Panc1 (cell line): ENCODE measurements around the gene C2. TPM values are rescaled to one million over a fixed set of nuclear protein-coding genes. Genes with fewer than 3 reads are reported as not detected.
A peak's percentile ranks its signal among the peaks of the same experiment; 100 is the strongest.

Experiments
- ATAC-seq: fragments of 200-7000 bp; cut with Tn5 transposase; 2 replicates; pipeline ENCODE4 v1.9.1; 2020; ENCODE audit warnings: mild to moderate bottlenecking, moderate library complexity
- BruUV-seq: library from RNA; stranded (reverse); fragments of 400-500 nt; replicated peaks from 2 replicates; lab custom pipeline; 2021; lab: Mats Ljungman, UMichigan
- CTCF ChIA-PET: fragments of 300-600 bp; sonication (Branson Sonifier 250); formaldehyde crosslinking; loops from one replicate; lab custom pipeline; 2022; ENCODE audit warnings: antibody characterized with exemption; lab: Charles Lee
- POLR2A ChIA-PET: fragments of 300-600 bp; sonication (Branson Sonifier 250); formaldehyde crosslinking; loops from one replicate; lab custom pipeline; 2022; ENCODE audit warnings: antibody characterized with exemption; lab: Charles Lee
- DNase-seq: peaks from one replicate; pipeline ENCODE4 v3.0.0-alpha.2; 2010; ENCODE audit warnings: low read depth, low spot score
- H3K27ac ChIP-seq: 2 replicates; pipeline ENCODE4 v1.5.1; 2011; ENCODE audit warnings: mild to moderate bottlenecking, low read length, inconsistent platforms
- H3K27me3 ChIP-seq: fragments of 200-500 bp; sonication (Bioruptor generic); 2 replicates; pipeline ENCODE4 v1.6.0; 2014; ENCODE audit warnings: low read length, inconsistent platforms; ENCODE audit not compliant: control insufficient read depth, insufficient read depth
- H3K36me3 ChIP-seq: fragments of 200-500 bp; sonication (Bioruptor generic); 2 replicates; pipeline ENCODE4 v1.5.1; 2014; ENCODE audit warnings: inconsistent platforms, mild to moderate bottlenecking, low read length, moderate library complexity; ENCODE audit not compliant: control insufficient read depth, insufficient read depth
- H3K4me1 ChIP-seq: 2 replicates; pipeline ENCODE4 v1.5.1; 2011; ENCODE audit warnings: inconsistent platforms, mild to moderate bottlenecking, low read length, moderate library complexity; ENCODE audit not compliant: control insufficient read depth, insufficient read depth
- H3K4me3 ChIP-seq, 2 experiments: 2 replicates each; pipeline ENCODE4 v1.5.1; 2011 to 2012; ENCODE audit warnings: low read depth in 2 of 2, low read length in 2 of 2, mild to moderate bottlenecking in 2 of 2, inconsistent platforms in 1 of 2, moderate library complexity in 1 of 2
- H3K9me3 ChIP-seq: fragments of 200-500 bp; sonication (Bioruptor generic); 2 replicates; pipeline ENCODE4 v1.5.1; 2014; ENCODE audit warnings: low read depth, mild to moderate bottlenecking, inconsistent platforms, low read length, moderate library complexity; ENCODE audit not compliant: control insufficient read depth, insufficient read depth
- CTCF ChIP-seq: fragments of 450-650 bp; IDR thresholded peaks from 2 replicates; pipeline ENCODE4 v1.5.1; 2017; ENCODE audit warnings: mild to moderate bottlenecking
- POLR2AphosphoS5 ChIP-seq: IDR thresholded peaks from 2 replicates; pipeline ENCODE4 v1.6.1; 2012; ENCODE audit warnings: mild to moderate bottlenecking, low read depth, low read length, moderate library complexity
- SIN3A ChIP-seq: IDR thresholded peaks from 2 replicates; pipeline ENCODE4 v1.6.1; 2012; ENCODE audit warnings: low read depth, mild to moderate bottlenecking, low read length, moderate library complexity, borderline replicate concordance; ENCODE audit not compliant: insufficient read depth
- TCF7L2 ChIP-seq: IDR thresholded peaks from 2 replicates; pipeline ENCODE4 v1.6.1; 2011; ENCODE audit warnings: mild to moderate bottlenecking, low read depth, low read length, inconsistent platforms
- in situ Hi-C: cut with HindIII; loops from 2 replicates; pipeline ENCODE4 v1.10.0; 2016; ENCODE audit warnings: low sequenced_read_pairs, low pct_unique_long_range_greater_than_20kb
- intact Hi-C: fragments of 100-400 bp; cut with micrococcal nuclease; formaldehyde crosslinking; loops from one replicate; pipeline ENCODE4 v1.10.0; 2022; ENCODE audit not compliant: unreplicated experiment
- total RNA-seq: library from RNA; stranded (reverse); gene quantifications from one replicate; pipeline ENCODE4 v1.2.1, GENCODE V29; 2021; ENCODE audit not compliant: unreplicated experiment
- TF ChIP-seq, protein P1 (sequence below), 2 experiments: IDR thresholded peaks; 2 replicates each; pipeline ENCODE4 v1.6.1; 2011 to 2012; ENCODE audit warnings: low read depth in 2 of 2, control low read depth in 1 of 2, low read length in 1 of 2, mild to moderate bottlenecking in 1 of 2, moderate library complexity in 1 of 2; ENCODE audit not compliant: insufficient read depth in 1 of 2

Gene C2
- total RNA-seq, 1 experiment from 2014 or later = 1.0 TPM

DNA sequence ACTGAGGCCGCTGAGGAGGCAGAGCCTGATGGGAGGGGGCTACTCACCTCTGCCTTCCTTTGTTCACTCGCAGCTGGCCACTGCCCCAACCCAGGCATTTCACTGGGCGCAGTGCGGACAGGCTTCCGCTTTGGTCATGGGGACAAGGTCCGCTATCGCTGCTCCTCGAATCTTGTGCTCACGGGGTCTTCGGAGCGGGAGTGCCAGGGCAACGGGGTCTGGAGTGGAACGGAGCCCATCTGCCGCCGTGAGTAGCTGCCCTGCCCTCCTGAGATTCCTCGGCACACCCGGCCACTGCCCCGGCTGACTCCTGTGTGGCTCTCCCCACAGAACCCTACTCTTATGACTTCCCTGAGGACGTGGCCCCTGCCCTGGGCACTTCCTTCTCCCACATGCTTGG, 6.0 kb downstream of the C2 start:
- Histone ChIP-seq H3K9me3 (no peaks in the 10 kb centered on the region), H3K27me3 (no peaks in the 10 kb centered on the region), H3K4me3 (no peak overlapping the region), H3K4me1 (no peaks in the 10 kb centered on the region; the same call in 1 of the 2 replicates), H3K27ac (no peak overlapping the region), H3K36me3 (no peaks in the 10 kb centered on the region)
- in situ Hi-C loops = no loop called here
- intact Hi-C loops = no loop called here
- TF ChIP-seq TCF7L2 = no peak
- TF ChIP-seq CTCF = no peak
- no peak for TF ChIP-seq POLR2AphosphoS5
- TF ChIP-seq, protein P1, sequence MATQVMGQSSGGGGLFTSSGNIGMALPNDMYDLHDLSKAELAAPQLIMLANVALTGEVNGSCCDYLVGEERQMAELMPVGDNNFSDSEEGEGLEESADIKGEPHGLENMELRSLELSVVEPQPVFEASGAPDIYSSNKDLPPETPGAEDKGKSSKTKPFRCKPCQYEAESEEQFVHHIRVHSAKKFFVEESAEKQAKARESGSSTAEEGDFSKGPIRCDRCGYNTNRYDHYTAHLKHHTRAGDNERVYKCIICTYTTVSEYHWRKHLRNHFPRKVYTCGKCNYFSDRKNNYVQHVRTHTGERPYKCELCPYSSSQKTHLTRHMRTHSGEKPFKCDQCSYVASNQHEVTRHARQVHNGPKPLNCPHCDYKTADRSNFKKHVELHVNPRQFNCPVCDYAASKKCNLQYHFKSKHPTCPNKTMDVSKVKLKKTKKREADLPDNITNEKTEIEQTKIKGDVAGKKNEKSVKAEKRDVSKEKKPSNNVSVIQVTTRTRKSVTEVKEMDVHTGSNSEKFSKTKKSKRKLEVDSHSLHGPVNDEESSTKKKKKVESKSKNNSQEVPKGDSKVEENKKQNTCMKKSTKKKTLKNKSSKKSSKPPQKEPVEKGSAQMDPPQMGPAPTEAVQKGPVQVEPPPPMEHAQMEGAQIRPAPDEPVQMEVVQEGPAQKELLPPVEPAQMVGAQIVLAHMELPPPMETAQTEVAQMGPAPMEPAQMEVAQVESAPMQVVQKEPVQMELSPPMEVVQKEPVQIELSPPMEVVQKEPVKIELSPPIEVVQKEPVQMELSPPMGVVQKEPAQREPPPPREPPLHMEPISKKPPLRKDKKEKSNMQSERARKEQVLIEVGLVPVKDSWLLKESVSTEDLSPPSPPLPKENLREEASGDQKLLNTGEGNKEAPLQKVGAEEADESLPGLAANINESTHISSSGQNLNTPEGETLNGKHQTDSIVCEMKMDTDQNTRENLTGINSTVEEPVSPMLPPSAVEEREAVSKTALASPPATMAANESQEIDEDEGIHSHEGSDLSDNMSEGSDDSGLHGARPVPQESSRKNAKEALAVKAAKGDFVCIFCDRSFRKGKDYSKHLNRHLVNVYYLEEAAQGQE (IDR thresholded peaks at IDR 0.05; ENCODE audit: insufficient read depth in 1 of 2, low read depth in 2 of 2, low read length in 1 of 2) = no peak
- TF ChIP-seq SIN3A = no peak
- ChIA-PET POLR2A (no interaction called here), CTCF (no interaction called here)
- ATAC-seq = 0 out of 2 replicates have a peak, but pooled peaks have one; percentile 48
- no TSS peak for BruUV-seq
- DNase-seq = no peak

- ChIA-PET CTCF (no interaction called here), POLR2A (no interaction called here)
- Histone ChIP-seq H3K9me3 (no peaks in the 10 kb centered on the region), H3K36me3 (no peaks in the 10 kb centered on the region), H3K4me1 (peaks cover under 1% of the 10 kb centered on the region; the same call in 1 of the 2 replicates), H3K4me3 (no peak overlapping the region), H3K27me3 (no peaks in the 10 kb centered on the region), H3K27ac (no peak overlapping the region)
- intact Hi-C loops (no loop called here), in situ Hi-C loops (no loop called here)
- no TSS peak for BruUV-seq
- ATAC-seq (no peak), DNase-seq (no peak)
- TF ChIP-seq TCF7L2 (no peak), POLR2AphosphoS5 (no peak), SIN3A (no peak), CTCF (no peak)
- TF ChIP-seq, protein P1 (IDR thresholded peaks at IDR 0.05; ENCODE audit: insufficient read depth in 1 of 2, low read depth in 2 of 2, low read length in 1 of 2) = no peak
Measured at GRCh38 chr6:31935021-31935420, 7.5 kb downstream of the C2 start.
